ENCODE measurements around the gene CDKN2B.
A peak's percentile ranks its signal among the peaks of the same experiment; 100 is the strongest.

CDKN2B gene

DNA sequence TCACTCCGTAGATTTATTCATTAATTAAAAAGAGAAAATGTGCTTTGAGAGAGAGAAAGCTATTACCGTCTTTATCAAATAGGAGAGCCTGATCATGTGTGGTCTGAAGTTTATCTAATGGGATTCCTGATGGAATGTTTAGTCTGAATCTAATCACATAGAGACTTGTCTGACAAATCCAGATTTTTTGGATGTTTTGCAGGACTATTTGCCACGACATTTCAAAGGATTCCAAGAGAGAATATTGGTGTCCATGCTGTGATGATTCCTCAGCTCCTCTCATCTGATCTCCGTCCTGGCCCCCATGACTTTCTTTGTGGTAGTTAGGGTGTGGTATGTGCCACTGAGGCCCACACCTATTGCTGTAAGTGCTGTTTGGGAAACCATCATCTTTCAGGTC is 20.1 kb upstream of the CDKN2B start:
- H2AFZ ChIP-seq (ENCODE audit: low read depth) = no peak overlapping the region

DNA sequence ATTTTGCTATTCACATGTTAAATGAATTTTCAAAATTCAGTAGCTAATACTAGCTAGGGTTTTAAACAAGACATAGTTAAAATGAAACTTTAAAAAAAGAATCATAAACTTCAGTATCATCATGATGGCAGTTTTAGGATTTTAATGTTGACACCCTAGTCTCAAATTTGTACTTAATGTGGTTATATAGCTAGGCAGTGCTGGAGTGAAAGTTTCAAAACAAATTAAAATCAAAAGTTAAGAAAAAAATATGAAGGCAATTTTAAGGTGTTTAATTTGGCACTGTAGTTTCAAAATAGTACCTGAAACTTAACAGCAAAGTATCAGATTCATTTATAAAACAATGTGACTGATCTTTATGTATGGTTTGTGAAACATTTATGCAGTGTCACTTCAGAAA is 19.3 kb upstream of the CDKN2B start:
- TF ChIP-seq, protein P1, sequence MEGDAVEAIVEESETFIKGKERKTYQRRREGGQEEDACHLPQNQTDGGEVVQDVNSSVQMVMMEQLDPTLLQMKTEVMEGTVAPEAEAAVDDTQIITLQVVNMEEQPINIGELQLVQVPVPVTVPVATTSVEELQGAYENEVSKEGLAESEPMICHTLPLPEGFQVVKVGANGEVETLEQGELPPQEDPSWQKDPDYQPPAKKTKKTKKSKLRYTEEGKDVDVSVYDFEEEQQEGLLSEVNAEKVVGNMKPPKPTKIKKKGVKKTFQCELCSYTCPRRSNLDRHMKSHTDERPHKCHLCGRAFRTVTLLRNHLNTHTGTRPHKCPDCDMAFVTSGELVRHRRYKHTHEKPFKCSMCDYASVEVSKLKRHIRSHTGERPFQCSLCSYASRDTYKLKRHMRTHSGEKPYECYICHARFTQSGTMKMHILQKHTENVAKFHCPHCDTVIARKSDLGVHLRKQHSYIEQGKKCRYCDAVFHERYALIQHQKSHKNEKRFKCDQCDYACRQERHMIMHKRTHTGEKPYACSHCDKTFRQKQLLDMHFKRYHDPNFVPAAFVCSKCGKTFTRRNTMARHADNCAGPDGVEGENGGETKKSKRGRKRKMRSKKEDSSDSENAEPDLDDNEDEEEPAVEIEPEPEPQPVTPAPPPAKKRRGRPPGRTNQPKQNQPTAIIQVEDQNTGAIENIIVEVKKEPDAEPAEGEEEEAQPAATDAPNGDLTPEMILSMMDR (conservative IDR thresholded peaks at IDR 0.05; ENCODE audit: low read depth, low read length) = no peak
- H3K4me2 ChIP-seq = peak overlapping the region; percentile 33
- H2AFZ ChIP-seq (ENCODE audit: low read depth) = no peak overlapping the region
- H4K20me1 ChIP-seq (ENCODE audit: insufficient read depth) = no peaks in the 10 kb centered on the region
- no peak overlapping the region for H3K27ac ChIP-seq
- no peaks in the 10 kb centered on the region for H3K36me3 ChIP-seq (ENCODE audit: insufficient read depth)
- no peaks in the 10 kb centered on the region for H3K27me3 ChIP-seq (ENCODE audit: insufficient read depth, low read depth)
- no peak overlapping the region for H3K4me3 ChIP-seq (IDR thresholded peaks at IDR 0.05; ENCODE audit: insufficient read depth, low read depth, low read length)
- H3K4me1 ChIP-seq (ENCODE audit: low read depth, poor library complexity, severe bottlenecking) = peaks cover 63% of the 10 kb centered on the region
- no peak overlapping the region for H3K9ac ChIP-seq
- peaks cover 3% of the 10 kb centered on the region; the same call in 1 of the 2 replicates for H3K79me2 ChIP-seq (ENCODE audit: insufficient read depth, low read depth)

More for the DNA sequence above, 20.1 kb upstream of the CDKN2B start:
- Histone ChIP-seq H3K79me2 (ENCODE audit: insufficient read depth, low read depth) (no peaks in the 10 kb centered on the region), H3K4me2 (peak overlapping the region; percentile 84; the same call in 1 of the 2 replicates), H3K9ac (no peak overlapping the region), H3K36me3 (ENCODE audit: insufficient read depth) (no peaks in the 10 kb centered on the region), H4K20me1 (ENCODE audit: insufficient read depth) (no peaks in the 10 kb centered on the region), H3K27me3 (ENCODE audit: insufficient read depth, low read depth) (no peaks in the 10 kb centered on the region), H3K4me1 (ENCODE audit: low read depth, poor library complexity, severe bottlenecking) (peaks cover 71% of the 10 kb centered on the region), H3K4me3 (IDR thresholded peaks at IDR 0.05; ENCODE audit: insufficient read depth, low read depth, low read length) (no peak overlapping the region), H3K27ac (no peak overlapping the region)
- TF ChIP-seq, protein P1 (conservative IDR thresholded peaks at IDR 0.05; ENCODE audit: low read depth, low read length) = no peak

- H3K79me2 ChIP-seq (ENCODE audit: insufficient read depth, low read depth) = peaks cover 17% of the 10 kb centered on the region; the same call in 1 of the 2 replicates
- H2AFZ ChIP-seq (ENCODE audit: low read depth) = no peak overlapping the region
- H3K4me3 ChIP-seq (IDR thresholded peaks at IDR 0.05; ENCODE audit: insufficient read depth, low read depth, low read length) = no peak overlapping the region
- peaks cover 47% of the 10 kb centered on the region for H3K4me1 ChIP-seq (ENCODE audit: low read depth, poor library complexity, severe bottlenecking)
- no peaks in the 10 kb centered on the region for H3K27me3 ChIP-seq (ENCODE audit: insufficient read depth, low read depth)
- no peak overlapping the region for H3K9ac ChIP-seq
- H3K4me2 ChIP-seq = no peak overlapping the region
- TF ChIP-seq, protein P1 (conservative IDR thresholded peaks at IDR 0.05; ENCODE audit: low read depth, low read length) = no peak
- no peaks in the 10 kb centered on the region for H4K20me1 ChIP-seq (ENCODE audit: insufficient read depth)
- H3K36me3 ChIP-seq (ENCODE audit: insufficient read depth) = no peaks in the 10 kb centered on the region
- no peak overlapping the region for H3K27ac ChIP-seq
Observed at GRCh38 chr9:22026696-22027095, 17.6 kb upstream of the CDKN2B start.

GRCh38 chr9:22022396-22022795 is 13.3 kb upstream of the CDKN2B start:
- no peaks in the 10 kb centered on the region for H3K36me3 ChIP-seq (ENCODE audit: insufficient read depth)
- H3K4me3 ChIP-seq (IDR thresholded peaks at IDR 0.05; ENCODE audit: insufficient read depth, low read depth, low read length) = no peak overlapping the region
- H3K4me1 ChIP-seq (ENCODE audit: low read depth, poor library complexity, severe bottlenecking) = peaks cover 4% of the 10 kb centered on the region
- no peak overlapping the region for H3K9ac ChIP-seq
- H3K27ac ChIP-seq = no peak overlapping the region
- no peaks in the 10 kb centered on the region for H4K20me1 ChIP-seq (ENCODE audit: insufficient read depth)
- TF ChIP-seq, protein P1 (conservative IDR thresholded peaks at IDR 0.05; ENCODE audit: low read depth, low read length) = no peak
- H2AFZ ChIP-seq (ENCODE audit: low read depth) = no peak overlapping the region
- no peak overlapping the region for H3K4me2 ChIP-seq
- H3K27me3 ChIP-seq (ENCODE audit: insufficient read depth, low read depth) = no peaks in the 10 kb centered on the region
- H3K79me2 ChIP-seq (ENCODE audit: insufficient read depth, low read depth) = peaks cover 17% of the 10 kb centered on the region; the same call in 1 of the 2 replicates
